ENCODE data around the gene UBALD1.

- TF ChIP-seq CTCF (IDR thresholded peaks at IDR 0.05) (no peak), EZH2 (IDR thresholded peaks at IDR 0.05) (no peak), EZH2phosphoT487 (IDR thresholded peaks at IDR 0.05) (no peak)
Measured at GRCh38 chr16:4633910-4634635, 19.4 kb upstream of the UBALD1 start.
